GM19455 (cell line): ENCODE results near the gene TLE2.
A peak's percentile ranks its signal among the peaks of the same experiment; 100 is the strongest.

Experiments used
- ATAC-seq: cut with Tn5 transposase; IDR thresholded peaks from one replicate; pipeline ENCODE4 v1.9.1; 2021; ENCODE audit not compliant: unreplicated experiment

TLE2 gene

GRCh38 chr19:3029065-3029923 is at the start of gene TLE2:
TLE2 (minus strand) TSS chr19:3029280; CDS start chr19:3028904, 376 bp downstream.
- ATAC-seq: no peak

- ATAC-seq: no peak
Observed at GRCh38 chr19:3075605-3076431, 46.7 kb upstream of the TLE2 start.

- ATAC-seq: no peak
Observed at GRCh38 chr19:3073931-3074595, 45.0 kb upstream of the TLE2 start.

- no peak for ATAC-seq
Observed at GRCh38 chr19:3073159-3073563, 44.1 kb upstream of the TLE2 start.

GRCh38 chr19:3071768-3072167 is 42.7 kb upstream of the TLE2 start:
- no peak for ATAC-seq

GRCh38 chr19:3068071-3068470 is 39.0 kb upstream of the TLE2 start:
- ATAC-seq: no peak

GRCh38 chr19:3067563-3067962 is 38.5 kb upstream of the TLE2 start:
- no peak for ATAC-seq

GRCh38 chr19:3066482-3067049 is 37.5 kb upstream of the TLE2 start:
- ATAC-seq: no peak

- ATAC-seq: peak; percentile 65
Observed at GRCh38 chr19:3065675-3066357, 36.7 kb upstream of the TLE2 start.

GRCh38 chr19:3064011-3064330 is 34.9 kb upstream of the TLE2 start:
- ATAC-seq: no peak

- no peak for ATAC-seq
Observed at GRCh38 chr19:3062165-3063105, 33.4 kb upstream of the TLE2 start, which contains the start of gene TLE5. TLE5 (minus strand) TSS chr19:3062495; CDS start chr19:3062200, 295 bp downstream.

GRCh38 chr19:3061182-3062161 is 32.4 kb upstream of the TLE2 start:
- no peak for ATAC-seq

GRCh38 chr19:3060857-3061181 is 31.7 kb upstream of the TLE2 start:
- ATAC-seq: no peak

- ATAC-seq: no peak
Observed at GRCh38 chr19:3059653-3060052, 30.6 kb upstream of the TLE2 start.

GRCh38 chr19:3058821-3059314 is 29.8 kb upstream of the TLE2 start:
- ATAC-seq: no peak

- no peak for ATAC-seq
Observed at GRCh38 chr19:3058009-3058820, 29.1 kb upstream of the TLE2 start.

GRCh38 chr19:3057275-3057714 is 28.2 kb upstream of the TLE2 start:
- ATAC-seq: no peak
